Fibroblast of skin of right biceps (primary cell): Measurements from ENCODE around the gene TANGO2.
"Not testable (repeated sequence)": the region's sequence is repeated elsewhere in the genome, so short reads cannot be mapped to it uniquely, and the experiment has no call there.

Experiments used
- DNase-seq: peaks from one replicate; pipeline ENCODE4 v3.0.0-alpha.2; 2013

Gene TANGO2

GRCh38 chr22:20066617-20067383, 45.9 kb downstream of the TANGO2 start:
- no peak for DNase-seq

- DNase-seq = not testable (repeated sequence)
Observed at GRCh38 chr22:20067384-20067682, 46.4 kb downstream of the TANGO2 start.

- no peak for DNase-seq
Observed at GRCh38 chr22:20068640-20069039, 47.7 kb downstream of the TANGO2 start.

DNA sequence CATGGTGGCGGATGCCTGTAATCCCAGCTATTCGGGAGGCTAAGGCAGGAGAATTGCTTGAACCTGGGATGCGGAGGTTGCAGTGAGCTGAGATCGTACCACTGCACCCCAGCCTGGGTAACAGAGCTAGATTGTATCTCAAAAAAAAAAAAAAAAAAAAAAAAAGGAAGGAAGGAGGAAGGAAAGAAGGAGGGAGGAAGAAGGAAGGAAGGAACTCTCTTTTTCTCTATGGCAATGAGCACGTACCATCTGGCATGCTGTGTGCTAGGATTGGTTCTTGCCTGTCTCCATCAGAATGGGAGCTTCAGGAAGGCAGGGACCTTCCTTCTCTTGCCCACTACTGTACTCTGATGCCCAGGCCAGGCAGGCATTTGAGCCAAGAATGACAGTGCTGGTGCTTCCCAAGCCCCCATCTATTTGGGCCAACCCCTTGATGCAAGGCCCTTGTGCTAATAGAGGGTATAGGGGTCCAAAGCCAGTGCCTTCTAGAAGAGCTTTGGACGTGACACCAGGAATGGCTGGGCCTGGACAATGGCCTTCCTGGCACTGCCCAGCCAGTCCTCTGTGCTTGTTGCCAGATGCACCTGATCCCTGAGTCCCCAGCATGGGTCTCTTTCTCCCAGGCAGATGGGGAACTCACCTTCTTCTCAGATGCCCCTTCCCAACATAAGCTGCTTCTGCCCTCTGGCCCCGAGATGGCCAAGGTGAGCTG, 48.6 kb downstream of the TANGO2 start:
- DNase-seq = no peak

- no peak for DNase-seq
Observed at GRCh38 chr22:20071524-20071972, 50.6 kb downstream of the TANGO2 start.

- no peak for DNase-seq
Observed at GRCh38 chr22:20076627-20077172, 55.8 kb downstream of the TANGO2 start.

GRCh38 chr22:20079745-20080444, 59.0 kb downstream of the TANGO2 start, which contains the start of gene DGCR8:
Gene DGCR8 (plus strand): TSS chr22:20080241. CDS start chr22:20085964, 5,723 bp downstream.
- peak; percentile 97 for DNase-seq

DNA sequence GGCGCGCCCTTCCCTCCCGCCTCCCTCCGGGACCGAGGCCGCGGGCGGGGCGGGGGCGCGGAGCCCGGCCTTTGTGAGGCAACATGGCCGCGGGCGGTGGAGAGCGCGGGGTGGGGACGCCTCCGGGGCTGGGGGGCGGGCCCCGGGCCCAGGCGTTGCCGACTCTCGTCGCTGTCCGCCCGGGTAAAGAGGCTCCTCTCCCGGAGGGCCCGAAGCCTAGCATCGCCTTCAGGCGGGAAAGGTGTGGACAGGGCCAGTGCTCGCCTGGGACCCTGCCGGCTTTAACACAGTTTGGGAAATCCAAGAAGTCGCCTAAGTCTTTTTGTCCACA, 59.5 kb downstream of the TANGO2 start:
- DNase-seq = peak; percentile 58

GRCh38 chr22:20080776-20081654, 60.1 kb downstream of the TANGO2 start:
- DNase-seq = peak; percentile 65

DNA sequence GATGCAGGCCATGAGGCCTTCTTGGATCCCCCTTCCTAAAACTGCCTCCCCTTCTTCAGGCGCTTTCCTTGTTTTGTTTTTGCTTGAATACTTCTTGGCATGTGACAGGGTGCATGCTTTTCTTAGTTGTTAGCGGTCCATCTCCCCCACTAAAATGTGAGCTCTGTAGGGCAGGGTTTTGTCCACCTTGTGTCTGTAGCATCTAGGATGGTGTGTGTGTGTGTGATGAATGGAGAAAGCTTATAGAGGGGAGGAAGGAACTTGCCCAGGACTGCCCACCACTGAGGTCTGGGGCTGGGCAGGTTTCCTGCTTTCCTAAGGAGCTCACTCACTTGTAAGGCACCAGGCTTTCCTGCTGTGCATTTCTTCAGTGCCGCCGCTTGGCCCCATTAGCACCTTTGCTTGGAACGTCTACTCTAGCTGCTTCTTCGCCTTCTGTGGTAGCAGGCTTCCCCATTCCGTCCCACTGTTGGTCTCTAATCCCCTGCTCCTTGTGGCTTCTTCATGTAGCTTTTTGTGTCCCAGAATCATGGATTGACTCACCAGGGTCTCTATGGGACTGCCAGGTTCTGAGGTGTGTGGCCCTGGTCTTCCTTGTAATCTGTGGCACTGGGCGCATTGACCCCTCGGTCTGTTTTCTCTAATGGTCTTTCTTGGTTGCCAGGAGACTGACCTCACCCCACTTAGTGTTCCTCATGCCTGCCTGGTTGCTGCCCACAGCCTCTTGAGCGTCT, 62.4 kb downstream of the TANGO2 start:
- no peak for DNase-seq

GRCh38 chr22:20083891-20084546, 63.1 kb downstream of the TANGO2 start:
- DNase-seq = no peak

GRCh38 chr22:20084547-20085413, 63.9 kb downstream of the TANGO2 start:
- DNase-seq = peak; percentile 4

DNA sequence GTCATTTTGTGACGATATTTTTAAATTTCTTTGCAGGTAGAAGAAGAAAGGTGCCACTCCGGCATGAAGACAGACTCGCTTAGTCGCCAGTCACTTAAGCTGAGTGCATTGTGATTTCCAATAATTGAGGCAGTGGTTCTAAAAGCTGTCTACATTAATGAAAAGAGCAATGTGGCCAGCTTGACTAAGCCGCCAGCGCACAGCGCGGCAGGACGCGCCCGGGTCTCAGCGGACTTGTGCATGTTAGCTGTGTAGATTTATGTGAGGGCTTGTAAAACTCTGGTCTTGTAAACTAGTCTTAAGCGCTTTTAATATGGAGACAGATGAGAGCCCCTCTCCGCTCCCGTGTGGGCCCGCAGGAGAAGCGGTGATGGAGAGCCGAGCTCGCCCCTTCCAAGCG, 64.7 kb downstream of the TANGO2 start:
- no peak for DNase-seq

DNA sequence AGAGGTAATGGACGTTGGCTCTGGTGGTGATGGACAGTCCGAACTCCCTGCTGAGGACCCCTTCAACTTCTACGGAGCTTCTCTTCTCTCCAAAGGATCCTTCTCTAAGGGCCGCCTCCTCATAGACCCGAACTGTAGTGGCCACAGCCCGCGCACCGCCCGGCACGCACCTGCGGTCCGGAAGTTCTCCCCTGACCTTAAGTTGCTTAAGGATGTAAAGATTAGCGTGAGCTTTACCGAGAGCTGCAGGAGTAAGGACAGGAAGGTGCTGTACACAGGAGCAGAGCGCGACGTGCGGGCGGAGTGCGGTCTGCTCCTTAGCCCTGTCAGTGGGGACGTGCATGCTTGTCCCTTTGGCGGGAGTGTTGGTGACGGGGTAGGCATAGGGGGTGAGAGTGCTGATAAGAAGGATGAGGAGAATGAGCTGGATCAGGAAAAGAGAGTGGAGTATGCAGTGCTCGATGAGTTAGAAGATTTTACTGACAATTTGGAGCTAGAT, 65.2 kb downstream of the TANGO2 start:
- DNase-seq = no peak

- no peak for DNase-seq
Observed at GRCh38 chr22:20086763-20087162, 65.9 kb downstream of the TANGO2 start.

GRCh38 chr22:20087319-20088262, 66.7 kb downstream of the TANGO2 start:
- no peak for DNase-seq

- DNase-seq = no peak
Observed at GRCh38 chr22:20088263-20088648, 67.3 kb downstream of the TANGO2 start.

DNA sequence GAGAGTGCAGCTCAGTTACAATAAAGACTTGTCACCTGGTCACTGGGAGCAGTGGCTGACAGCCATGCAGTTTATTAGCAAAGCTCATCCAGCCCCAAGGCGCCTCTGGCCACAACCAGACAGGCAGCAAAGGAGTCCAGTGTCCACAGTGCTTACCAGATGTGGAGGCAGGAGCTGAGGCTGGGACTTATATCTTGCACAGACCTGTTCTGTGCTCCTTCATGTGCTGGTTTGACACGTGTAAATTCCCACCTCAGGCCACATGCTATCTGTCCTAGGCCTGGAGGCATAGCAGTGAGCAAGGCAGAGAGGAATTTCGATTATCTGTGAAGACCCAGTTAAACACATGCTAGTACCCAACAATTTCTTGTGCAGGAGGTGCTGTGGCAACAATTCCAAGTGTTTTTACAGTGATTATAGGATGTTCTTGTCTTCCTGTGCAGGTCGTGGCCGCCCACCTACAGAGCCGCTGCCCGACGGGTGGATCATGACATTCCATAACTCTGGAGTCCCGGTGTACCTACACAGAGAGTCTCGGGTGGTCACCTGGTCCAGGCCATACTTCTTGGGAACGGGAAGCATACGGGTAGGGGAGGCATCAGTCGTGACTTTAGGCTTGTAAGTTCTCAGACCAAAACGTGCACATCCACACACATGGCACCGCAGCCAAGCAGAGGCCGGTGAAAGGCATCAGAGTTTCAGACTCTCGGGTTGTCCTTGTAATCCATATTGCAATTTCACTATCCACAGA, 68.5 kb downstream of the TANGO2 start:
- no peak for DNase-seq
